Retinal pigment epithelial cell (primary cell): ENCODE measurements around the gene SEC23B.
"Not testable (repeated sequence)": the region's sequence is repeated elsewhere in the genome, so short reads cannot be mapped to it uniquely, and the experiment has no call there.

Source experiments
- DNase-seq: peaks from one replicate; pipeline ENCODE4 v3.0.0-alpha.2; 2010; ENCODE audit warnings: low read depth
- H3K4me3 ChIP-seq: 2 replicates; pipeline ENCODE4 v1.5.1; 2011; ENCODE audit warnings: mild to moderate bottlenecking, low read length, control low read depth, moderate library complexity
- TF ChIP-seq, protein P1 (sequence below): conservative IDR thresholded peaks from 2 replicates; pipeline ENCODE4 v1.5.1; 2011; ENCODE audit warnings: low read depth, low read length, control low read depth, inconsistent platforms

SEC23B gene

DNA sequence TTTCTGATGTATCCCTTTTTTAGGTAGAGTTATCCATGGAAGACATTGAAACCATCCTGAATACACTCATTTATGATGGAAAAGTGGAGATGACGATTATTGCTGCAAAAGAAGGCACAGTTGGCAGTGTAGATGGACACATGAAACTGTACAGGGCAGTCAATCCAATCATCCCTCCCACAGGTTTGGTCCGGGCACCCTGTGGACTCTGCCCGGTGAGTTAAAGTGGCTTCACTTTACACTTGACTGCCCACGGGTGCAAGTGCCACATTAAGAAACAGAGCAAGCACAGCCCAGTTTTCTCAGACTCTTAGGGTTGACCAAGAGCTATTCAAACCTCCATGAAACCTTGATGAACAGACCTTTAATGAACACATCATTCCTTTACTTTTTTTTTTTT, 26.1 kb upstream of the SEC23B start:
- no peak for DNase-seq
- H3K4me3 ChIP-seq, result no peak overlapping the region
- TF ChIP-seq, protein P1, sequence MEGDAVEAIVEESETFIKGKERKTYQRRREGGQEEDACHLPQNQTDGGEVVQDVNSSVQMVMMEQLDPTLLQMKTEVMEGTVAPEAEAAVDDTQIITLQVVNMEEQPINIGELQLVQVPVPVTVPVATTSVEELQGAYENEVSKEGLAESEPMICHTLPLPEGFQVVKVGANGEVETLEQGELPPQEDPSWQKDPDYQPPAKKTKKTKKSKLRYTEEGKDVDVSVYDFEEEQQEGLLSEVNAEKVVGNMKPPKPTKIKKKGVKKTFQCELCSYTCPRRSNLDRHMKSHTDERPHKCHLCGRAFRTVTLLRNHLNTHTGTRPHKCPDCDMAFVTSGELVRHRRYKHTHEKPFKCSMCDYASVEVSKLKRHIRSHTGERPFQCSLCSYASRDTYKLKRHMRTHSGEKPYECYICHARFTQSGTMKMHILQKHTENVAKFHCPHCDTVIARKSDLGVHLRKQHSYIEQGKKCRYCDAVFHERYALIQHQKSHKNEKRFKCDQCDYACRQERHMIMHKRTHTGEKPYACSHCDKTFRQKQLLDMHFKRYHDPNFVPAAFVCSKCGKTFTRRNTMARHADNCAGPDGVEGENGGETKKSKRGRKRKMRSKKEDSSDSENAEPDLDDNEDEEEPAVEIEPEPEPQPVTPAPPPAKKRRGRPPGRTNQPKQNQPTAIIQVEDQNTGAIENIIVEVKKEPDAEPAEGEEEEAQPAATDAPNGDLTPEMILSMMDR, result no peak

DNA sequence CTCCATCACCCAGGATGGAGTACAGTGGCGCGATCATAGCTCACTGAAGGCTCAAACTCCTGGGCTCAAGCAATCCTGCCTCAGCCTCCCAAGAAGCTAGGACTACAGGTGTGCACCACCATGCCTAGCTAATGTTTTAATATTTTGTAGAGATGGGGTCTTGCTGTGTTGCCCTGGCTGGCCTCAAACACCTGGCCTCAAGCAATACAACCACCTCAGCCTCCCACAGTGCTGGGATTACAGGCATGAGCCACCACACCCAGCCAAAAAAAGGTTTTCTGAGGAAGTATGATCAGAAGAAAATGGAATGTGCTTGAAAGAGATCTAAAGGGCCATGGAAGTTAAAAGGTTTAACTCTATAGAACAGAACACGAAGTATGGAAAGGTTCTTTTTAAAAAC, 19.4 kb upstream of the SEC23B start:
- no peak overlapping the region for H3K4me3 ChIP-seq
- TF ChIP-seq, protein P1, result no peak
- no peak for DNase-seq

DNA sequence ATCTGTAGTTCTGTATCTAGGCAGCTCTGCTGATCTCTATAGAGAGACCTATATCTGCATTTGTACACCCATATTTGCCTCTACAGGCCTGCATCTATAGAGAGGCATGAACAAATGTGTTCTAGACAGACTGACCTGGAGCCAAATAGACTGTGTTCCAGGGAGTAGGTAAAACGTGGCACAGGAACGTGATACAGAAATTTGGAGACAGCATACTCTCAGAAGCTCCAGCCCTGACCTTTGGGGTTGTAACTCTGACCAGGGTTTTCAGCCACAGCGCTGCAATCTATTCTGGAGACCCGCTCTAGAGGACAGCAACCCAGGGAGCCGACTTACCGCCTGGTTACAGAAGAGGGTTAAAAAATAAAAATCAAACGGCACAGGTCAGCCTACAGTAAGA, 11.7 kb upstream of the SEC23B start:
- peak overlapping the region; percentile 81 for H3K4me3 ChIP-seq
- TF ChIP-seq, protein P1, result no peak

DNA sequence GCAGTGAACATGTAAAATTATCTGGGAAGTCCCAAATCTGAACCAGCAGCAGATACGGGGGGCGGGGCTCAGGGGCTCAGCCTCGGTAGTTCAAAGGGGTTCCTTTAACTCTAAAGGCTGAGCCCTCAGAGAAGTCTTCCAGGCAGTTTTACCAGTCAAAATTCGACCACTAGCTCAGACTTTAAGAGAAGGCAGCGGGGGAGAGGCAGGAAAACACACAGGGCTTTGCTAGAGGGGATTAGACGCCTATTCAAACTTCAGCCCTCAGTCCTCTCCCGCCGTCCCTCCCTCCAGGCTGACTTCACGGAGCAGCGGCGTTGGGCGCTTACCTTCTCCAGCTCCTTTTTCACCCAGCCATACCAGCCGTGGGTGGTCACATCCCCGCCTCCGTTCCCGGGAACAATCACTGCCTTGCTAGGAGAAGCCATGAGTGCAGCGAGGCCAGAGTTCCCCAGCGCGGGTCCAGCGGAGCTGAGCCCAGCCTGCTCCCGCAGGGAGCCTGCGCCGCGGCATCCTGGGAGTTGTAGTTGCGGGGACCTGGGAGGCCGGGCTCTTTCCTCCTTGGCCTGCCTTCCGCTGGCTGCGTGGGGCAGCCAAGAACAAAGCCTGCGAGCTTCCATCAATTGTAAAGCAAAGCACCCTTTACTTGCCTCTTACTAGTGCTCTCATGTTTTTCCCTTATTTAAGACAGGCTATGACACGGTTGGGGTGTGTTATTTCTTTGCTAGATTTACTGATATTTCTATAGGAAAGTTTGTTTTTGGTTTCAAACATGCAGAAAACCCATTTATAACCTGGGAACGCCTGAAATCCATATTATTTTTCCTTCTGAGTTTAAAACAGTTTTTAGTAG, 10.8 kb upstream of the SEC23B start, which contains the start of gene RBBP9:
RBBP9 (minus strand) TSS at position 486 of the 853 bp plus-strand sequence; CDS start at position 428, 58 bp downstream.
- TF ChIP-seq, protein P1, result no peak
- peak; percentile 39 for DNase-seq
- peak within 1 kb of the TSS; percentile 81 for H3K4me3 ChIP-seq

More for the DNA sequence above, 11.7 kb upstream of the SEC23B start:
- DNase-seq, result no peak

DNA sequence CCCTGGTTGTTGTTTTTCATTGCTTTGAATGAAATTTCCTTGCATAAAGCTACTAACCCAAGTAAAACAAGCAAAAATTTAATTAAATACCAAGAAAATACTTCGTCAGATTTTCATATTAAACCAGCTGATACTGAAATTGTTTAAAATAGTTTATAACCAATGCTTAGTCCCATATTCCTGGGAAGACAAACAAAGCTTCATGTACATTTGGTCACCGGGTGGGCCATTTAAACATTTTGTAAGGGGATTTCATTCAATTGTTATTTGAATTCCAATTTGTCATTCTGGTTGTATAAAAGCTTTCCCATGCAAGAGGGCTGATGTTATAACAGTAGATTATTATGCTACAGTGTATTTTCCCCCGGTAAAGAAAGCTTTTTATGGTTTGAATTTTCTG, 10.1 kb upstream of the SEC23B start:
- DNase-seq, result no peak
- H3K4me3 ChIP-seq, result no peak overlapping the region
- TF ChIP-seq, protein P1, result no peak

DNA sequence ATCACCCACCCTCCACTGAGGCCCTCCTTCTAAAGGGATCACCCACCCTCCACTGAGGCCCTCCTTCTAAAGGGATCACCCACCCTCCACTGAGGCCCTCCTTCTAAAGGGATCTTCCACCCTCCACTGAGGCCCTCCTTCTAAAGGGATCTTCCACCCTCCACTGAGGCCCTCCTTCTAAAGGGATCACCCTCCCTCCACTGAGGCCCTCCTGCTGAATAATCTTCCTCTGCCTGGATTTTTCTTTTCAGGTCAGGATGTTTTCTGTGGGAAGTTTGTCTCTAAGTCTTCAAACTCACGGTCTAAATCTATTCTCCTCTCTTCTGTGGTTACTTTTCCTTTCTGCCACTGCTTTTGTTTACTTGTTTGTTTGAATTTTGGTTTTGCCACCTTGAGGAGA, 6.1 kb upstream of the SEC23B start:
- not testable (repeated sequence) for H3K4me3 ChIP-seq, DNase-seq

DNA sequence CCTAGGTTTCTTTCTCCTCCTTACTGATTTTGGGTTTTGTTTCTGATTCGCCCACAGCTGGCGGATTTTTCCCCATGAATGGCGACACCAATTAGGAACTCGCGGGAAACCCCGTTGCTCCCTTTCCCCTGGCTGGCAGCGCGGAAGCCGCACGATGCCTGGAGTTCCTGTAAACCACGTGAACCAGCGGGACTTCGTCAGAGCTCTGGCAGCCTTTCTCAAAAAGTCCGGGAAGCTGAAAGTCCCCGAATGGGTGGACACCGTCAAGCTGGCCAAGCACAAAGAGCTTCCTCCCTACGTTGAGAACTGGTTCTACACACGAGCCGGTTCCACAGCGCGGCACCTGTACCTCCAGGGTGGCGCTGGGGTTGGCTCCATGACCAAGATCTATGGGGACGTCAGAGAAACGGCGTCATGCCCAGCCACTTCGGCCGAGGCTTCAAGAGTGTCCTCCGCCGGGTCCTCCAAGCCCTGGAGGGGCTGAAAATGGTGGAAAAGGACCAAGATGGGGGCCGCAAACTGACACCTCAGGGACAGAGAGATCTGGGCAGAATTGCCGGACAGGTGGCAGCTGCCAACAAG, 3.2 kb upstream of the SEC23B start:
- no peak overlapping the region for H3K4me3 ChIP-seq
- no peak for DNase-seq
- TF ChIP-seq, protein P1, result no peak
